ENCODE results near the gene ATF6. TPM values are rescaled to one million over a fixed set of nuclear protein-coding genes. Genes with fewer than 3 reads are reported as not detected.

ATF6 gene
- total RNA-seq, 3 donors from 2014 or later: 21.7 to 24.9 (median 24.5) TPM

DNA sequence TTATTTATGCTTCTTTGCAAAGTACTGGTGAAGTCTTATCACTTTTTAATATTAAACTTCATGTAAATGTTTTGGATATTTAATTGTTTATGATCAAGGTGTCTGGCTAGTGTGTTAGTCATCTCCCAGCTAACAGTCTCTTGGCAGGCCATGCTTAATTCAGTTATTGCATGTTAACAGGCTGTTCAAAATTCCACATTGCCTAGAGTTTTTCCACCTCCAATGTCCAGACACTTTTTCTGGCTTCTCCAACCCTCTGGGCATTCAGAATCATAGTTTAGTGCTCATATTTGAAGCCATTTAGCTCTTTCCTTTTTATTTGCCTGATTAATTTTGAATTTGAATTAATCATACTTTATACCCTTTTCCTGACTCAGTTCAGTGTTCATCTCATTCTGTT is 188.3 kb downstream of the ATF6 start:
- no peaks in the 10 kb centered on the region for H3K9me3 ChIP-seq
- H3K36me3 ChIP-seq (ENCODE audit: low read depth): no peaks in the 10 kb centered on the region
- no peak overlapping the region for H3K4me3 ChIP-seq
- intact Hi-C loops (cut with DNase I, micrococcal nuclease): no loop called here
- TF ChIP-seq CTCF (IDR thresholded peaks at IDR 0.05): no peak
- no peak for ATAC-seq
- no peaks in the 10 kb centered on the region for H3K4me1 ChIP-seq (ENCODE audit: low read depth)
- no peak for DNase-seq

GRCh38 chr1:161955606-161956005 is 189.5 kb downstream of the ATF6 start:
- intact Hi-C loops (cut with DNase I, micrococcal nuclease): no loop called here
- no peak overlapping the region for H3K4me3 ChIP-seq
- no peaks in the 10 kb centered on the region for H3K9me3 ChIP-seq
- no peak for ATAC-seq
- H3K4me1 ChIP-seq (ENCODE audit: low read depth): no peaks in the 10 kb centered on the region
- no peak for DNase-seq
- no peak for TF ChIP-seq CTCF (IDR thresholded peaks at IDR 0.05)
- no peaks in the 10 kb centered on the region for H3K36me3 ChIP-seq (ENCODE audit: low read depth)

DNA sequence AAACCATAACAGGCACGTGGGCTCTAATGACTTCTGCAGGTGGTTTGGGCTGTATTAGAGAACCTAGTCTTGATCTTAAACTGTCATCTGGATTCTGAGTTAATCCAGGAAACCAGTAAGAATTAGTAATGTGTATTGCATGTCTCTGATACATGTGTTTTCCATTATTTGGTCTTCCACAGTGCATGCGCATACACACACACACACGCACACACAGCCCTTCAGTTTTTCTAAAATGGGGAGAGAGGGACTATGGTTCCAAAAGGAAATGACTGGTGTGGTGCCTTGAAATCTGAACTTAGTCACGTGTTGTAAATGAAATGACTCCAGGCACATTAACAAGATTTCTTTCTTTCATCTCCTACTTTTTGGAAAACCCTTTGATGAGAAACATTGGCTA is 190.0 kb downstream of the ATF6 start:
- no peak for ATAC-seq
- no peaks in the 10 kb centered on the region for H3K9me3 ChIP-seq
- DNase-seq: no peak
- no peaks in the 10 kb centered on the region for H3K4me1 ChIP-seq (ENCODE audit: low read depth)
- TF ChIP-seq CTCF (IDR thresholded peaks at IDR 0.05): no peak
- intact Hi-C loops (cut with DNase I, micrococcal nuclease): no loop called here
- no peaks in the 10 kb centered on the region for H3K36me3 ChIP-seq (ENCODE audit: low read depth)
- H3K4me3 ChIP-seq: no peak overlapping the region

- H3K4me3 ChIP-seq: no peak overlapping the region
- TF ChIP-seq CTCF (IDR thresholded peaks at IDR 0.05): no peak
- no peak for DNase-seq
- H3K9me3 ChIP-seq: no peaks in the 10 kb centered on the region
- no peak for ATAC-seq
- H3K4me1 ChIP-seq (ENCODE audit: low read depth): peaks cover 4% of the 10 kb centered on the region
- H3K36me3 ChIP-seq (ENCODE audit: low read depth): no peaks in the 10 kb centered on the region
- intact Hi-C loops (cut with DNase I, micrococcal nuclease): no loop called here
These were observed 190.8 kb downstream of the ATF6 start for GRCh38 chr1:161956930-161957329.

DNA sequence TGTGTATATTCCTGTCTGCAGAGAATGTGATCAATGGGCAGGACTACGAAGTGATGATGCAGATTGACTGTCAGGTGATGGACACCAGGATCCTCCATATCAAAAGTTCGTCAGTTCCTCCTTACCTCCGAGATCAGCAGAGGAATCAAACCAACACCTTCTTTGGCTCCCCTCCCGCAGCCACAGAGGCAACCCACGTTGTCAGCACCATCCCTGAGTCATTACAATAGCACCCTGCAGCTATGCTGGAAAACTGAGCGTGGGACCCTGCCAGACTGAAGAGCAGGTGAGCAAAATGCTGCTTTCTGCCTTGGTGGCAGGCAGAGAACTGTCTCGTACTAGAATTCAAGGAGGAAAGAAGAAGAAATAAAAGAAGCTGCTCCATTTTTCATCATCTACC is 192.3 kb downstream of the ATF6 start:
- no peak for TF ChIP-seq CTCF (IDR thresholded peaks at IDR 0.05)
- no peak for DNase-seq
- ATAC-seq: no peak
- intact Hi-C loops (cut with DNase I, micrococcal nuclease): no loop called here
- peaks cover 4% of the 10 kb centered on the region for H3K4me1 ChIP-seq (ENCODE audit: low read depth)
- no peaks in the 10 kb centered on the region for H3K36me3 ChIP-seq (ENCODE audit: low read depth)
- no peaks in the 10 kb centered on the region for H3K9me3 ChIP-seq
- no peak overlapping the region for H3K4me3 ChIP-seq

Data from mucosa of descending colon (tissue), 3 donors.